ENCODE measurements around the gene HES3. TPM values are rescaled to one million over a fixed set of nuclear protein-coding genes. Genes with fewer than 3 reads are reported as not detected.

Gene HES3
- total and polyA plus RNA-seq, 10 of the 15 experiments (the other 5 are each of a cell fraction or from before 2014, with no cell fraction given), result not detected

DNA sequence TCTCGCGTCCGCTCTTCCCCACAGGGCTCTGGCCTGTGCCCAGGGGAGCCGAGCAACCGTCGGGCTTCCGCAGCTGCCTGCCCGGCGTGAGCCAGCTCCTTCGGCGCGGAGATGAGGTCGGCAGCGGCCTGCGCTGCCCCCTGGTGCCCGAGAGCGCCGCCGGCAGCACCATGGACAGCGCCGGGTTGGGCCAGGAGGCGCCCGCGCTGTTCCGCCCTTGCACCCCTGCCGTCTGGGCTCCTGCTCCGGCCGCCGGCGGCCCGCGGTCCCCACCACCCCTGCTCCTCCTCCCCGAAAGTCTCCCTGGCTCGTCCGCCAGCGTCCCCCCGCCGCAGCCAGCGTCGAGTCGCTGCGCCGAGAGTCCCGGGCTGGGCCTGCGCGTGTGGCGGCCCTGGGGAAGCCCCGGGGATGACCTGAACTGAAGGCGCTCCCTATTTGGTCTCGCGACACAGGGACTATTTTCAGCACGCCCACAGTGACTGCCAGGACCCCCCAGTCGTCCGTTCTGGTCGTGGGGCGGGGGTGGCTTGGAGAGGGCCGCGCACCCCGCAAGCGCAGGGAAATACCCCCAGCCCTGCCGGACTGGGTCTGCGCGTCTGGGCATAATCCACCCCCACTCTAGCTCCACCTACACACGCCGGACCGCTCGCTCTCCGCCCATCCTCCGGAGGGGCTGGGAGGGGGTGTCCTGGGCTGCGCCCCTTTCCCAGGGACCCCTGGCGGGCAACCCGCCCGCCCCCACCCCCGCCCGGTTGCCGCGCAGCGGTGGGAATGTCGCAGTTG, 1.3 kb downstream of the HES3 start (continued):
- TF ChIP-seq, protein P1, sequence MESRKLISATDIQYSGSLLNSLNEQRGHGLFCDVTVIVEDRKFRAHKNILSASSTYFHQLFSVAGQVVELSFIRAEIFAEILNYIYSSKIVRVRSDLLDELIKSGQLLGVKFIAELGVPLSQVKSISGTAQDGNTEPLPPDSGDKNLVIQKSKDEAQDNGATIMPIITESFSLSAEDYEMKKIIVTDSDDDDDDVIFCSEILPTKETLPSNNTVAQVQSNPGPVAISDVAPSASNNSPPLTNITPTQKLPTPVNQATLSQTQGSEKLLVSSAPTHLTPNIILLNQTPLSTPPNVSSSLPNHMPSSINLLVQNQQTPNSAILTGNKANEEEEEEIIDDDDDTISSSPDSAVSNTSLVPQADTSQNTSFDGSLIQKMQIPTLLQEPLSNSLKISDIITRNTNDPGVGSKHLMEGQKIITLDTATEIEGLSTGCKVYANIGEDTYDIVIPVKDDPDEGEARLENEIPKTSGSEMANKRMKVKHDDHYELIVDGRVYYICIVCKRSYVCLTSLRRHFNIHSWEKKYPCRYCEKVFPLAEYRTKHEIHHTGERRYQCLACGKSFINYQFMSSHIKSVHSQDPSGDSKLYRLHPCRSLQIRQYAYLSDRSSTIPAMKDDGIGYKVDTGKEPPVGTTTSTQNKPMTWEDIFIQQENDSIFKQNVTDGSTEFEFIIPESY (IDR thresholded peaks at IDR 0.05), result no peak
- no peak for TF ChIP-seq SMAD5 (IDR thresholded peaks at IDR 0.05; ENCODE audit: low read depth)
- TF ChIP-seq, protein P2, sequence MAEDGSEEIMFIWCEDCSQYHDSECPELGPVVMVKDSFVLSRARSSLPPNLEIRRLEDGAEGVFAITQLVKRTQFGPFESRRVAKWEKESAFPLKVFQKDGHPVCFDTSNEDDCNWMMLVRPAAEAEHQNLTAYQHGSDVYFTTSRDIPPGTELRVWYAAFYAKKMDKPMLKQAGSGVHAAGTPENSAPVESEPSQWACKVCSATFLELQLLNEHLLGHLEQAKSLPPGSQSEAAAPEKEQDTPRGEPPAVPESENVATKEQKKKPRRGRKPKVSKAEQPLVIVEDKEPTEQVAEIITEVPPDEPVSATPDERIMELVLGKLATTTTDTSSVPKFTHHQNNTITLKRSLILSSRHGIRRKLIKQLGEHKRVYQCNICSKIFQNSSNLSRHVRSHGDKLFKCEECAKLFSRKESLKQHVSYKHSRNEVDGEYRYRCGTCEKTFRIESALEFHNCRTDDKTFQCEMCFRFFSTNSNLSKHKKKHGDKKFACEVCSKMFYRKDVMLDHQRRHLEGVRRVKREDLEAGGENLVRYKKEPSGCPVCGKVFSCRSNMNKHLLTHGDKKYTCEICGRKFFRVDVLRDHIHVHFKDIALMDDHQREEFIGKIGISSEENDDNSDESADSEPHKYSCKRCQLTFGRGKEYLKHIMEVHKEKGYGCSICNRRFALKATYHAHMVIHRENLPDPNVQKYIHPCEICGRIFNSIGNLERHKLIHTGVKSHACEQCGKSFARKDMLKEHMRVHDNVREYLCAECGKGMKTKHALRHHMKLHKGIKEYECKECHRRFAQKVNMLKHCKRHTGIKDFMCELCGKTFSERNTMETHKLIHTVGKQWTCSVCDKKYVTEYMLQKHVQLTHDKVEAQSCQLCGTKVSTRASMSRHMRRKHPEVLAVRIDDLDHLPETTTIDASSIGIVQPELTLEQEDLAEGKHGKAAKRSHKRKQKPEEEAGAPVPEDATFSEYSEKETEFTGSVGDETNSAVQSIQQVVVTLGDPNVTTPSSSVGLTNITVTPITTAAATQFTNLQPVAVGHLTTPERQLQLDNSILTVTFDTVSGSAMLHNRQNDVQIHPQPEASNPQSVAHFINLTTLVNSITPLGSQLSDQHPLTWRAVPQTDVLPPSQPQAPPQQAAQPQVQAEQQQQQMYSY (CRISPR knock-in tag; IDR thresholded peaks at IDR 0.05), result no peak
- TF ChIP-seq PAX5 (IDR thresholded peaks at IDR 0.05; ENCODE audit: borderline replicate concordance, low read depth, low read length), result peak; percentile 58; the same call in 1 of the 2 replicates
- no peak for TF ChIP-seq CHD4 (IDR thresholded peaks at IDR 0.05)
- no peak for TF ChIP-seq FOXM1 (IDR thresholded peaks at IDR 0.05; ENCODE audit: low read depth, low read length)
- no peak for TF ChIP-seq POLR2A (IDR thresholded peaks at IDR 0.05; ENCODE audit: low read depth, low read length)
- no peak for TF ChIP-seq HDAC2 (IDR thresholded peaks at IDR 0.05)
- TF ChIP-seq, protein P3, sequence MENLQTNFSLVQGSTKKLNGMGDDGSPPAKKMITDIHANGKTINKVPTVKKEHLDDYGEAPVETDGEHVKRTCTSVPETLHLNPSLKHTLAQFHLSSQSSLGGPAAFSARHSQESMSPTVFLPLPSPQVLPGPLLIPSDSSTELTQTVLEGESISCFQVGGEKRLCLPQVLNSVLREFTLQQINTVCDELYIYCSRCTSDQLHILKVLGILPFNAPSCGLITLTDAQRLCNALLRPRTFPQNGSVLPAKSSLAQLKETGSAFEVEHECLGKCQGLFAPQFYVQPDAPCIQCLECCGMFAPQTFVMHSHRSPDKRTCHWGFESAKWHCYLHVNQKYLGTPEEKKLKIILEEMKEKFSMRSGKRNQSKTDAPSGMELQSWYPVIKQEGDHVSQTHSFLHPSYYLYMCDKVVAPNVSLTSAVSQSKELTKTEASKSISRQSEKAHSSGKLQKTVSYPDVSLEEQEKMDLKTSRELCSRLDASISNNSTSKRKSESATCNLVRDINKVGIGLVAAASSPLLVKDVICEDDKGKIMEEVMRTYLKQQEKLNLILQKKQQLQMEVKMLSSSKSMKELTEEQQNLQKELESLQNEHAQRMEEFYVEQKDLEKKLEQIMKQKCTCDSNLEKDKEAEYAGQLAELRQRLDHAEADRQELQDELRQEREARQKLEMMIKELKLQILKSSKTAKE (IDR thresholded peaks at IDR 0.05; ENCODE audit: low read depth, poor library complexity, severe bottlenecking), result no peak
- TF ChIP-seq ESRRA (IDR thresholded peaks at IDR 0.05; ENCODE audit: low read length), result no peak
- TF ChIP-seq SMARCA5 (IDR thresholded peaks at IDR 0.05), result peak; percentile 87
- TF ChIP-seq, protein P4, sequence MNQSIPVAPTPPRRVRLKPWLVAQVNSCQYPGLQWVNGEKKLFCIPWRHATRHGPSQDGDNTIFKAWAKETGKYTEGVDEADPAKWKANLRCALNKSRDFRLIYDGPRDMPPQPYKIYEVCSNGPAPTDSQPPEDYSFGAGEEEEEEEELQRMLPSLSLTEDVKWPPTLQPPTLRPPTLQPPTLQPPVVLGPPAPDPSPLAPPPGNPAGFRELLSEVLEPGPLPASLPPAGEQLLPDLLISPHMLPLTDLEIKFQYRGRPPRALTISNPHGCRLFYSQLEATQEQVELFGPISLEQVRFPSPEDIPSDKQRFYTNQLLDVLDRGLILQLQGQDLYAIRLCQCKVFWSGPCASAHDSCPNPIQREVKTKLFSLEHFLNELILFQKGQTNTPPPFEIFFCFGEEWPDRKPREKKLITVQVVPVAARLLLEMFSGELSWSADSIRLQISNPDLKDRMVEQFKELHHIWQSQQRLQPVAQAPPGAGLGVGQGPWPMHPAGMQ (IDR thresholded peaks at IDR 0.05; ENCODE audit: borderline replicate concordance), result no peak
- peak; percentile 57 for TF ChIP-seq RAD21 (IDR thresholded peaks at IDR 0.05; ENCODE audit: insufficient read depth, low read depth, low read length)
- TF ChIP-seq NFYA (IDR thresholded peaks at IDR 0.05; ENCODE audit: borderline replicate concordance, low read depth, low read length), result no peak
- TF ChIP-seq, protein P5, sequence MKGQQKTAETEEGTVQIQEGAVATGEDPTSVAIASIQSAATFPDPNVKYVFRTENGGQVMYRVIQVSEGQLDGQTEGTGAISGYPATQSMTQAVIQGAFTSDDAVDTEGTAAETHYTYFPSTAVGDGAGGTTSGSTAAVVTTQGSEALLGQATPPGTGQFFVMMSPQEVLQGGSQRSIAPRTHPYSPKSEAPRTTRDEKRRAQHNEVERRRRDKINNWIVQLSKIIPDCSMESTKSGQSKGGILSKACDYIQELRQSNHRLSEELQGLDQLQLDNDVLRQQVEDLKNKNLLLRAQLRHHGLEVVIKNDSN (IDR thresholded peaks at IDR 0.05; ENCODE audit: borderline replicate concordance, extremely low read length, insufficient read depth, low read depth, low read length), result no peak
- no peak for TF ChIP-seq CEBPB (IDR thresholded peaks at IDR 0.05; ENCODE audit: borderline replicate concordance in 1 of 2, low read depth in 2 of 2, low read length in 2 of 2)
- TF ChIP-seq JUND (IDR thresholded peaks at IDR 0.05; ENCODE audit: low read depth, low read length), result no peak
- no peak for TF ChIP-seq EZH2 (IDR thresholded peaks at IDR 0.05; ENCODE audit: borderline replicate concordance, control insufficient read depth, low read depth, low read length)
- peak; percentile 87 for TF ChIP-seq MXI1 (IDR thresholded peaks at IDR 0.05; ENCODE audit: low read depth, low read length)
- no peak for TF ChIP-seq STAT3 (IDR thresholded peaks at IDR 0.05; ENCODE audit: low read depth, low read length)

All from GM12878 (cell line).